Mesenteric fat pad (tissue), 1 donor: ENCODE results near the gene PDYN. TPM values are rescaled to one million over a fixed set of nuclear protein-coding genes. Genes with fewer than 3 reads are reported as not detected.
"Not testable (repeated sequence)": the region's sequence is repeated elsewhere in the genome, so short reads cannot be mapped to it uniquely, and the experiment has no call there.

Source experiments
- DNase-seq: peaks from one replicate; pipeline ENCODE4 v3.0.0-alpha.2; 2020; ENCODE audit warnings: low spot score
- long read RNA-seq: library from polyadenylated mRNA; unstranded; transcript quantifications from one replicate; pipeline ENCODE4 v2.0.0, GENCODE V29; 2020
- total RNA-seq: library from RNA; stranded (reverse); fragmentation: NEBNext Ultra II Directional; extraction: Animal tissue kit (Norgen Biotek cat#: 25700); gene quantifications from one replicate; pipeline ENCODE4 v1.2.1, GENCODE V29; 2021
- donor health status: DM: yes; HTN: yes; CAD: no.

The PDYN gene
- total RNA-seq, result not detected
- long read RNA-seq, result 0 reads

GRCh38 chr20:1993986-1994385, at the start of gene PDYN:
Gene PDYN (minus strand): TSS chr20:1994058. CDS start chr20:1983084, 10,974 bp downstream.
- no peak for DNase-seq

- no peak for DNase-seq
These were observed 48.5 kb upstream of the PDYN start for GRCh38 chr20:2042400-2042799.

- DNase-seq, result no peak
These were observed 44.3 kb upstream of the PDYN start for GRCh38 chr20:2038161-2038560.

DNA sequence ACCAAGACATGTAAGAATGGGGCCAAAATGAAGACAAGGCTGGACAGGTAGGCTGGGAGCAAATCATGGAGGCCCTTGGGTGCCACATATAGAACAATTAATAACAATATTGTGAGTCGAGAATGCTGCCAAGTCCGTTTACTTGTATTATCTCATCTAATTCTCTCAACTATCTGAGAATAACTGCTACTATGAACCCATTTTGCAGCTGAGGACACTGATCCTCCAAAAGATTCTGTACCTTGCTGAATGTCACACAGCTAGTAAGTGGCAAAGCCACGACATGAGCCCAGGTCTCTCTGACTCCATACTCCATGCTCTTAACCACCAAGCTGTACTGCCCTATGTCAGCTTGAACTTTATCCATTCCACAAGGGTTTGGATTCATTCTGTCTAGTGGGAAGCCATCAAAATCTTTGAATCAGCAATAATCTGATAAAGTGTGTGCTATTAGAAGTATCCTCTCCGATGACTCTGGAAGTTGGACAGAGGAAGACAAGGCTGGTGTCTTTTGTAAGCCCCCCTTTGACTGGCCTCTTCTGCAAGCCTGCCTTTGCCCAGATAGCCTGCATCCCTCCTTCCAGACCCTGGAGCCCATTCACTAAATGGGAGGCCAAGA, 43.5 kb upstream of the PDYN start:
- DNase-seq, result no peak

DNA sequence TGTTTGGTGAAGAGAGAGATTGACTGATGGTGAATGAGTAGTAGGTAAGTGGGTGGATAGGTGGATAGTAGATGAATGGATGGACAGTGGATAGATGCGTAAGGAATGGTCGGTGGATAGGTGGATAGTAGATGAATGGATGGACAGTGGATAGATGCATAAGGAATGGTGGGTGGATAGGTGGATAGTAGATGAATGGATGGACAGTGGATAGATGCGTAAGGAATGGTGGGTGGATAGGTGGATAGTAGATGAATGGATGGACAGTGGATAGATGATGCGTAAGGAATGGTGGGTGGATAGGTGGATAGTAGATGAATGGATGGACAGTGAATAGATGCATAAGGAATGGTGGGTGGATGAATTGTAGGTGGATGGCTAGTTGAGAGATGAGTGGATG, 42.5 kb upstream of the PDYN start:
- DNase-seq, result not testable (repeated sequence)

DNA sequence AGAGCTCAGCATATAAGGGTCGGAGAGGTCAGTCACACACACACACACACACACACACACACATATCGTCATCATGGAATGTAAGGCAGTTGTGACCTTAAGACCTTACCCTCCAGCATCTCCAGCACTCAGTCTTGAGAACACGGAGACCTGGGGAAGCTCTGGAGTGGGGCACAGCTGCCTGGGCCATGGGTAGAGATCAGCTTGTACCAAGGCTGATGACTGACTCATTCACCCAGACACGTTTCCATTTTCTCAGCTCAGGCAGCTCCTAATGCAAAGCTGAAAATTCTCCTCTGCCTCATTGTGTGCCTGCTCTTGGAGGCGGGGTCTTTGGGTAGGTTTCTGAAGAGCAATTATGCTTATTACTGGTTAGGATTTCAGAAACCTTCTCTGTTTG, 38.3 kb upstream of the PDYN start:
- DNase-seq, result no peak

DNA sequence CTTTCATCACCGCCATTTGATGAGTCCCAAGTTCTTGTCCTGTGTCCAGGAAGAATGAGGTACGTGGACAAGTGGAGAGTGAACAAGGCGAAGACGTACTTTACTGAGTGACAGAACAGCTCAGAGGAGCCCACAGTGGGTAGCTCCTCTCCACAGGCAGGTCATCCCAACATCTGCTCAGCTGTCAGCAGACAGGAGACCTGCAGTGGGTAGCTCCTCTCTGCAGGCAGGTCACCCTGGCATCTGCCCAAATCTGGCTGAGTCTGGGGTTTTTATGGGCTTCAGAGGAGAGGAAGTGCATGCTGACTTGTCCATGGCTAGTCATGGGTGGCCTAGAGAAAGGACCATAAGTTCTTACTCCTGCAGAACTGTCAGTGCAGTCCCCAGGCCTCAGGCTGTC, 32.7 kb upstream of the PDYN start:
- no peak for DNase-seq

DNA sequence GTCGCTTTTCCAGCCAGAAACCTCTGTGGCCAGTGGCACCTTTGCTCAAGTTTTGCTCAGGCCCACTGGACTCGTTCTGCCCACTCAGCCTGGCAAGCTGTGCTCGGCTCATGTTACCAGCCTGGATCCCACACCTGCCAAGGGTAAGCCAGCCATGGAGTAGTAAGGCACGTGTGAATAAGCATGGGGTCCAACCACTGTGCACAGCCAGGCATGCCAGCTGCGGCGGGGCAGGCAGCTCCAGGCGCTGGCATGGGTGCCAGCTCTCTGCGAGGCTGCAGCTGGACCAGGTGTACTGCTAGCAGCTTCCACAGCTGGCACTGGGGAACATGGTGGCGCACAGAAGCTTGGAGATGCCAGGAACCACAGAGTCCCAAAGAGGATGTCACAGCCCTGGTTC, 32.1 kb upstream of the PDYN start:
- DNase-seq, result no peak

DNA sequence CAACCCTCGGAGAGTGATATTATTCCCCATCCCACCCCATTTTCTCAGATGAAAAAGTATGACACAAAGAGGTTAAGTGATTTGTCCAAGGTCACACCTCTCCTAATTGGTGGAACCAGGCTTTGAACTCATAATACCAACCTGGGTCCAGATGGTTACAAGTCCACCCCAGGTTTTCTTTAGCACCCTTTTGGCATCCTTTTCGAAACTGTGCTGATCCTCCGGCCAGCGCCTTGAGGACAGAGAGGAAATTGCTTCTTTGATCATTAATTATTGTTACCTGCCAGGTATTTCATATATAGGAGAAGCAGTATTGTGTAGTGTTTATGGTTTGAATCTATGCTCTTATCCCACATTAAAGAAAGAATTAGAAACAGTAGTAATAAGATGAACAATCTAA, 29.3 kb upstream of the PDYN start:
- no peak for DNase-seq

GRCh38 chr20:2022163-2022562, 28.3 kb upstream of the PDYN start:
- DNase-seq, result no peak

DNA sequence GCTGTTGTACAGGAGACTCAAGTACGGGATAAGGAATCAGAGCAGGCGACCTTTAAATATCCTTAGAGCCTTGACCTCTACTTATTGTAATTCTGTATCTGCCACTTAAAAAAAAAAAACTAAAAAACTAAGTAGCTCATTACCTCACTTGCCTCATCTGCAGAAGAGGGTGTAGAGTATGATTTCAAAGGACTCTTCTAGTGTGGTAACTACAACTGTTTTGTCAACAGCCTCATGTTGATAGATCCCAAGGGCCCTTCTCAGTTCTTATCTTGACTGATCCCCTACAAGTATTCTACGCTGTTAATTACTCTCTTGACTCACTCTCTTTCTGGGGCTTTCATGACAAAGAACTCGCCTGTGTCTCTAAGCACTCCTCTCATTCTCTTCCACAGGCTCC, 16.7 kb upstream of the PDYN start:
- DNase-seq, result no peak

DNA sequence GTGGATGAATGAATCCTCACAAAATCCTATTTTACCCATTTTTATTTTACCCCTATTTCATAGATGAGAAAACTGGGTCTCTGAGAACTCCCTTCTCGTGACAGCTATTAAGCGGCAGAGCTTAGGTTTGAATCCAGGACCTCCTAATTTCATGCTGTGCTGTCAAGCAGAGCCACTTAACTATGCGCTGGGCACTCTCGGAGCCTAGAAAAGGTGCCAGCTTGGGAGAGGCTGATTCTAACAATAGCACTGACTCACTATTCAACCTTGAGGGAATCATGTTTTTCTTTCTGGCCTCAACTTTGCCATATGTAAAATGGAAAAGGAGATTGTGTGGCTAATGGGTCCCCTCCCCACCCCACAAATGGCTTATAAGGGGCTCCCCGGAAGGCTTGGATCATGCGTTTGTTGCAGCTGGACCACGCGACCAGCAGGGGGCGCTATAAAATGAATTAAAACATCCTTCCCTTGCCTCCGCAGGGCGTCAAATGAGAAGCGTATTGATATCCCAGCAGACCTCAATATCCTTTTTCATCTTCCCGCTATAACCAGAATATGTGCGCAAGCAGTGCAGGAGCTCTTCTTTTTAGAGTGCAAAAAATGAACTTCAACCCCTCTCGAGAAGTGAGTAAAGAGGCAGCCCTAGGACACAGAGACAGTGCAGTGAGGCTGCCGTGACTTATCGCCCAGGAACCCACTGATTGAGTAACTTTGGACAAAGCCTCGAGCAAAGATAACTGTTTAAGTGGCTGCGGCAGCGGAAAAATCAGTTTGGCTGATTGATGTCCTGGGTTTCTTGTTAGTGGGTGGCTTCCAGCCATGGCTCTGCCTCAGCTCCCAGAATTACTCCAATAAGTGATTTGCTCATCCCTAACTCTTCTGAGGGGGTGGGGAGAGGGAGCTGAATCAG, 12.8 kb upstream of the PDYN start:
- DNase-seq, result no peak

DNA sequence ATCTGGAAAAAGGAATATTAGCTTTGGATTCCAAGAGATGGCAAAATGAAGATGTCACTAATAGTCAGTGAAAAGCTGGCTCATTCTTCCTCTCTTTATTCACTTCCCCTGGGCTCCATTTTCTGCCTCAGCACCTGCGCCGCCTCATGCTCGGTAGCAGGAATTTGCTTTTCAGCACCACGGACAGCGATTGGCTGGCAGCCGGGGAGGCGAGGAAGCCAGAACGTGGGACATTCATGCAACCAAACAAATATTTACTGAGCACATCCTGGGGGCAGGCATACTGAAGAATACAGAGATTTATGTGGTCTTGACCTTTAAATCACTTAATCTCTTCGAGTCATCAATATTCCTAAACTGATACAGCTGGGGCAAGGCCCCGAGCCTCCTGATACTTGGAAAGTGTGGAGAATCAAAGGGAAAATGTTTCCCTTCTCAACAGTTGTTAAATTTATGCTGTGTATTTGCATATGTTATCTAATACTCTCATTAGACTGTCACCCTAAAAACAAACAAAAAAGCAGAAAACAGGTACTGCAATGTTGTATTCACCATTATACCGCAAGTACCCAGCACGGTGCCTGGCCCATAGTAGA, 12.1 kb upstream of the PDYN start:
- DNase-seq, result no peak

DNA sequence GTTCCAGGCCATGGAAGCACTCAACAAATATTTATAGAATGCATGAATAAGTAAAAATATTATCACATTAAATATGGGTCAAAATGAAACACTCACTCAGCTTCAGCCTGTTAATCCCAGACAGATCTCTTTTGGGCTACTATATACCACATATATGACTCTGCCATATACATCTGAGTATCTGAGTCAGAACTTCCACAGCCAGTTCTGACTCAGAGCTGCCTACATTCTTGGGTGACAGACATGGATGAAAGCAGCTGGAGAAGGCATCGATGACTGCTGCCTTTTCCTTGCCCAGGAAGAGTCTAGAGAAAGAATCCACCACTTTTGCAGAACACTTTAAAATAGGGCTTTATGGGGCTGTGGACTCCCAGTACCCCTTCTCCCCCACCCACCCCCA, 11.5 kb upstream of the PDYN start:
- no peak for DNase-seq

GRCh38 chr20:2004171-2004570, 10.3 kb upstream of the PDYN start:
- DNase-seq, result no peak

- DNase-seq, result no peak
These were observed 8.5 kb upstream of the PDYN start for GRCh38 chr20:2002365-2002764.

DNA sequence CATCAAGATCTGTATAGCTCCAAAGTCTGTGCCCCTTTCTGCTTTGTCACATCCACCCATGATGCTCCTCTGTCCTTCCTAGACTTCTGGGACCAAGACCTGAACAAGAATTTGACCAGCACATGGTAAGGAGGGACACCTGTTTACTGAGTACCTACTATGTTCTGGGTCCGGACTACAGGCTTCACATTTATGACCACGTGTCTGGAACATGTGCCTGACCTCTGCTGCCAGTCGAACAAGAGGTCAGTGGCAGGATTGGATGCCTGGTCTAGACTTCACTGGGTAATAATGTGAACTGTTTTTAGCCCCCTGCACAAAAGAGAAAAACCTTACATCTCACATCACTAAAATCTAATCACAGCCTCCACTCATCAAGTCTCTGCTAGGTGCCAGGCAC, 7.3 kb upstream of the PDYN start:
- DNase-seq, result no peak

- no peak for DNase-seq
These were observed 6.4 kb upstream of the PDYN start for GRCh38 chr20:2000285-2000684.

DNA sequence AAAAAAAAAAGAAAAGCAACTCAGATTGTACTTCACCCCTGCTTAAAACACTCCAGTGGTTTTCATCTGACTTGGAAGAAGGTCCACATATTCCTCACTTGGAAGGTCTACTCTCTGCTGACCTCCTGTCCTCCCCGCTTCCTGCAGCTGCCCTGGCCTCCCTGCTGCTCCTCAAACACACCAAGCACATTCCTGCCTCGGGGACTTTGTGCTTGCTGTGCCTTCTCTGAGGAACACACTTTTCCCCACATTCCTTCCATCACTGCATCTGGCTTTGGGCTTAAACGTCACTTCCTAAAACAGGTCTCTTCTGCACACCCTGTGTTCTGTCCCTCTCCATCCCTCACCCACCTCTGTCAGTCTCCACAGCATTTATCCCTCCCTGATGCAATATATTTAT, 4.9 kb upstream of the PDYN start:
- no peak for DNase-seq

DNA sequence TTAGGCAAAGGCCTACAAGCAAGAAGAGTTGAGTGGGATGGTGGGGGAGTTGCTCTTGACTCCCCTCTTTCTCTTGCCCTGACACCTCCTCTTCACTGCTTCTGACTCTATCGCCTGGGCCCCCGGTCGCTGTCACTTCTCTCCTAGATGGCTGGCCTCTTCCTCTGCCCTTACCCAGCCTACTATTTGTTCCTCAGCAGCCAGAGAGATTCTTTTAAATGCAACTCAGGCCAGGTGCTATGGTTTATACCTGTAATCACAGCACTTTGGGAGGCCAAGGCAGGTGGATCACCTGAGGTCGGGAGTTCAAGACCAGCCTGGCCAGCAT, 4.3 kb upstream of the PDYN start:
- no peak for DNase-seq

DNA sequence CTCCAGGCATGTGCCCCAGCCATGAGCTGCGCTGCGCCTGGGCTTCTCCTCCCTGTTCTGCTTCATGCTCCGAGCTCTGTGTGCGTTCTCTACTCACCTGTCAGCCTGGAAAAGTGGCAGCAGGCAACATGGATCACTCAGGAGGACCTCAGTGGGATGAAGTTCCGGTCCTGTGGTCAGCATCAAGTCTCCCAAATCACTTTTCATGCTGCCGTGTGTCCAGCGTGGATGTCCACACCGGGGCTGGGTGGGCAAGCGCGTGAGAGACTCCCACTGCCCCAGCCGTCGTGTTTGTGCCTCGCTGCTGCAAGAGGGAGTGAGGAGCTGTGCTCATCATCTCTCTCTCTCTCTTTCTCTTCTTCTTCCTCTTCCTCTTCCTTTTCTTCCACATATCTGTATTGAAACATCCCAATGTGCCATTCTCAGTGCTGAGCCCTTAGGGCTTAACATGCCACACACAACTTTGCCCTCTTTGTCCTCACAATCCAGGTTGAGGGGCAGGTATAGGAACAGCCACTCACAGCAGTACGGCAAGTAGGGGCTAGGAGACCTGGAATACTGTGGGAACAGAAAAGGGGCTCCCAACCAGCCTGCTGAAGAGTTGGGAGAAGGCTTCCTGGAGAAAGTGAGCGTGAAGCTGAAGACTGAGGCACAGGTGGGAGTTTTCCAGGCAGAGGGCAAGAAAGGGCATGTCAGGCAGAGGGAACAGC, 3.8 kb upstream of the PDYN start:
- DNase-seq, result no peak
